HG03442 (cell line): ENCODE data around the gene GOLGA1.
"Not testable (repeated sequence)": the region's sequence is repeated elsewhere in the genome, so short reads cannot be mapped to it uniquely, and the experiment has no call there.

Experiments
- ATAC-seq: cut with Tn5 transposase; IDR thresholded peaks from one replicate; pipeline ENCODE4 v1.9.1; 2021; ENCODE audit warnings: mild to moderate bottlenecking, moderate library complexity; ENCODE audit not compliant: unreplicated experiment

GOLGA1 gene

DNA sequence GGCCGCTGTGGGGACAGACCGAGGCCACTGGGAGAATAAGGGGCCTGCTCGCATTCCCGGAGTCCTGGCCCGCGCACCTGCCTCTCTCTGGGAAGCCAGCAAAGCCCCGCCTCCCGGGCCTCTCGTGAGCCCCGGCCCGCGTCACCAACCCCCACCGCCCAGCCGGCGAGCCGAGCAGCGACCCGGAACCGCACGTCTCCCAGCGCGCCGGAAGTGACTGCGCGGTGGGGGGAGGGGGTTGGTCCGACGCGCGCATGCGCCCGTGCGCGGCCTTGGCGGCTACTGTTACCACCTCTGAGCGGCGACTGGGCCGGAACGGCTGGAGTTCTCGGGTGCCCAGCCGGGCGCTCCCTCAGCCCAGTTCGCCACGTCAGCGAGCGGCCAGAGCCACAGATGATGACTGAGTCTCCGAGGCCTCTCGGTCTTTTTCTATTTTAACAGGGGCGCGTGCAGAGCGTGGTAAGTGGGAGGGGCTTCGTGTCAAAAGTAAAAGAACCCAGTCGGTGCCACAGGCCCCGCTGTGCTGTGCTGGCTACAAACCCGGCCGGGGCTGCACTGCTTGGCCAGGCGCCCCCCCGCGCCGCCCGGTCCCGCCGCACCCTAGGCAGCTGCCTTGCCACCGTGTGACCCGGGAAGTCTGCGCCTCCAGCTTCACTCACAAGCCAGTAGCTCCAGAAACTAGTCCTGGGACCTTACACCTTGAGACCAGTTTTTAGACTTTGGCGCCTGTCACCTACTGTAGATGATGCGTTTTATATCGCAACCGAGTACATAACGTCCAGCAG is at the start of gene GOLGA1:
GOLGA1 (minus strand) TSS at position 190 of the 785 bp plus-strand sequence. CDS start 2,372 bp downstream, outside the sequence.
- ATAC-seq: peak; percentile 75

DNA sequence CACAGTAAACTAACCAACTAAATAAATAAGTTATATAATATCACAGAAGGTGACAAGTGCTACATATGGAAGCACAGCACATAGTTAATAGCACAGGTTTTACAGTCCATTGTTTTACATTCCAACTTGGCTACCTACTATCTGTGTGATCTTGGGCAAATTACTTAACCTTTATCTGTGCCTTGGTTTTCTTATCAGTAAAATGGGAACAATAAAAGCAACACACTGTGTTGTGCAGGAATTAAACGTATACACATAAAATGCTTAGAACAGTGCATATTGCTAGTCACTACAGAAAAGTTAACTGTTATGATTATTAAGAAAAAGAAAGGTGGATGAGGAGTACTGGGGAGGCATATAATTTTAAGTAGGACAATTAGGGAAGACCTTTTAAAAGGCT is 42.8 kb upstream of the GOLGA1 start:
- ATAC-seq: no peak

DNA sequence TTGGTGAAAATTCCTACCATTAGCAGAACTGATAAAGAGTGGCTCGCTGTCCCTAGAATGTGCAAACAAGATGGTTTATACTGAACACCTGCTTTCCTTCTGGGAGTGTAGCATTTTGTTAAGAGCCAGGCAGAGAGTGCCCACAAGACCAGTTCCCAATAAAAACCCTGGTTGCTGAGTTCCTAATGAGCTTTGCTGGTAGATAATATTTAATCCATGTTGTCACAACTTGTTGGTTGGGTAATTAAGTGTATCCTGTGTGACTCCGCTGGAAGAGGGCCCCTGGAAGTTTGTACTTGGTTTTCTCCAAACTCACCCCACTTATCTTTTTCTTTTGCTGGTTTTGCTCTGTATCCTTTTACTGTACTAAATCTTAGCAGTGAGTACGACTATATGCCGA is 39.5 kb upstream of the GOLGA1 start:
- ATAC-seq: no peak

DNA sequence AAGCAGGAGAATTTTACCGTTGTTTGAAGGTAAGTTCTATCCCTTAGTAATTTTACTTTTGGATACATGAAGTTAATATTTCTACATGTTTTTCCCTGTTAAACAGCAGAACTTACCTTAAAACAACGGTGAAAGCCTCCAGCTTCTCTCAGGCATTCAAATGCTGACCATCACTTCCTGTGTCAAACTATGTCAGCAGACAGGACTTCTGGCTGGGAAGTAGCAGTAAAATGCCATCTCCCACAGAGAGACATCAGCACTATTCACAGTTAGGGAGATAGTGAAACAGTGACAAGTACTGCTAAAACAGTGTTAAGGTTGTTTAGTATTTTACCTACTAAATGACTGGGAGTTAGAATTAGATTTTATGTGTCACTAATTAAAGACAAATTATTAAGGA is 34.2 kb upstream of the GOLGA1 start:
- no peak for ATAC-seq

- no peak for ATAC-seq
Measured at GRCh38 chr9:124973807-124974206, 32.9 kb upstream of the GOLGA1 start.

DNA sequence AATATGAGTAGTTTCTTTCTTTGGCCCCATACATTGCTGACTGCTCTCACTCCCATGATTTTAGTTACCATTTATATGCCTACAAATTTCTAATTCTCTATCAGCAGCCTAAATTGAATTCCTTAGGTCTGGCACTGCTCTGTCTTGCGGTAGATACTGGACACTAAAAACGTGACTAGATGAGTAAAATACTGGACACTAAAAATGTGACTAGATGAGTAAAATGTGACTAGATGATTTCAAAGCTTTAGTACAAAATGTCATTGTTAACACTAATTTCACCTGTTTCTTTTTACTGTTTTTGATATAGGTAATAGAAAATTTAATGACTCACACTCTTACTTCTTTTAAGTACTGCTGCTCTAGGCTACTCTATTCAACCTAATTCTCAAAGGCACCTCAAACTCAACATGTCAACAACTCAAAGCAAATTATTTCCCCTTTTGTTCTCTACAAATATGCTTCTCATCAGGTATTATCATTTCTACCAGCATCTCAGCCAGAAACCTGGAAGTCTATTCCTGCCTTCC is 31.4 kb upstream of the GOLGA1 start:
- no peak for ATAC-seq

GRCh38 chr9:124969401-124969800 is 28.5 kb upstream of the GOLGA1 start:
- ATAC-seq: no peak

DNA sequence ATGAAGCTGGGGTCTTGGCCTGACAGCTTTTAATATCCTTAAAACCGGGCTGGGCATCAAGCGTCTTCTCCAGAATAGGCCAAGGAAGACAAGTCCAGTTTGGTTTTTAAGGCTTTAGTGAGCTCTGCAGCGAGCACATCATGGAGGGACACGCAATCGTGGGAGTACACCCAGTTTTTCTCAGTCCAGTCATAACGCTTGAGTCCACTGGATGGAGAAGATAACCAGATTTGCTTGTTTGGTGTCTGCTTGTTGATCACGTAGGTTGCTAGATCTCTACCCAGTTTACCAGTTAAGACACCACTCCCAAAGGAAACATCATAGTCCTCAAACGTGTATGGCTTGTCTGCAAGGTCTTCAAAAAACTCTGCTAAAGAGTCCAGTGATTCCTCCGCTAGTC is 27.4 kb upstream of the GOLGA1 start:
- ATAC-seq: no peak

GRCh38 chr9:124965775-124966568 is 25.1 kb upstream of the GOLGA1 start:
- not testable (repeated sequence) for ATAC-seq

- no peak for ATAC-seq
Measured at GRCh38 chr9:124964604-124965003, 23.7 kb upstream of the GOLGA1 start.

GRCh38 chr9:124964056-124964455 is 23.2 kb upstream of the GOLGA1 start:
- no peak for ATAC-seq

DNA sequence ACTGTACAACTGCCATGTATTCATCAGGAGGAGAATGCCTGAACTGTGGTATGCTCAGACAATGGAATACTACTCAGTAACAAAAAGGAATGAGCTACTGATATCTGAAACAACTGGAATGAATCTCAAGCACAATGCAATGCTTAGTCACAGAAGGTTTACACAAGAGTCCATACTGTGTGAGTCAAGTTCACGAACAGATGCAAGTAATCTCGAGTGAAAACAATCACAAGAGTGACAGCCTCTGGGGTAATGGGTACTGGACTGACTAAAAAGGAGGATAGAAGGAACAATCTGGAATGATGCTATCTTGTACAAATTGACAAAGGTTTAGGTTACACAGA is 19.5 kb upstream of the GOLGA1 start:
- no peak for ATAC-seq

GRCh38 chr9:124959671-124960408 is 19.0 kb upstream of the GOLGA1 start:
- ATAC-seq: not testable (repeated sequence)

GRCh38 chr9:124954255-124954654 is 13.4 kb upstream of the GOLGA1 start:
- ATAC-seq: no peak

DNA sequence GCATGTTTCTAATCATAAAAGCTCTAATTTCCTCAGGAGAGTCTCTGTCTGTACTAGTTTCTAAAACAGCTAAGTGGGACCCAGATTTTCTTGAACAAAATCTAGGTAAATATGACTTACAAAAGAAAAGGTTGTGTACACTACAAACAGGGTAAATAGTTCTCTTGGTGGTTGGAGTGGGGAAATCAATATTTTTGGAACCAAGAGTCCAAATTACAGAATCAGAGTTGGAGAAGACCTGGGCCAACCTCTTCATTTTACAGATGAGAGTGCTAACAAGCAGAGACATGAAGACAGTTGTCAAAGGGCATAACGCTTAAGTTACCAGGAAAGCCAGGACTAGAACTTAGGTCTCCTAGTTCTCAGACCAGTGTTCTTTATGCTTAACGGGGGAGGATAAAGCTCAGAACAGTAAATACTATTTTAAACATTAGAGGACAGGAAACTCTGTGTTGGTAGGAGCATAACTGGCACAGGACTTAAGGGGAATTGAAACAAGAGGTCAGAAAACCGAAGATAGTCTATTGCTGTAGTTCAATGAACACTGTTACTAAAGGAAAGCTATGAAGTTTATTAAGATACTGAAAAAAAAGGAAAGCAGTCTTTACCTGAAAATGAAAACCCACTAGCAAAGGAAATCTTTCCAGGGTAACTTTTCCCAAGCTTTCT is 9.3 kb upstream of the GOLGA1 start:
- ATAC-seq: no peak

DNA sequence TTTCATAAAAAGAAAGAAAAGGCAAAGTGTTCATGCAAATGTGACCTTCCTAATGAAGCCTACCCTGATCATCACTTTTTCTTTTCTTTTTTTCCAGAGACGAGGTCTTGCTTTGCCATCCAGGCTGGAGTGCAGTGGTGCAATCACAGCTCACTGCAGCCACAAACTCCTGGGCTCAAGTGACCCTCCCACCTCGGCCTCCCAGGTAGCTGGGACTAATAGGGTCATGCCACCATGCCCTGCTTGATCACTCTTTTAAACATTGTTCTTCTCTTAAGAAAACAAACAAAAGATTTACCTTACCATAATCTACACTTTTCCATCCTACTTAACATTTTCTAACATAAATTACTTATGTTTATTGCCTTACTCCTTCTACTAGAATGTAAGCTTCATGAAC is 8.5 kb upstream of the GOLGA1 start:
- no peak for ATAC-seq

DNA sequence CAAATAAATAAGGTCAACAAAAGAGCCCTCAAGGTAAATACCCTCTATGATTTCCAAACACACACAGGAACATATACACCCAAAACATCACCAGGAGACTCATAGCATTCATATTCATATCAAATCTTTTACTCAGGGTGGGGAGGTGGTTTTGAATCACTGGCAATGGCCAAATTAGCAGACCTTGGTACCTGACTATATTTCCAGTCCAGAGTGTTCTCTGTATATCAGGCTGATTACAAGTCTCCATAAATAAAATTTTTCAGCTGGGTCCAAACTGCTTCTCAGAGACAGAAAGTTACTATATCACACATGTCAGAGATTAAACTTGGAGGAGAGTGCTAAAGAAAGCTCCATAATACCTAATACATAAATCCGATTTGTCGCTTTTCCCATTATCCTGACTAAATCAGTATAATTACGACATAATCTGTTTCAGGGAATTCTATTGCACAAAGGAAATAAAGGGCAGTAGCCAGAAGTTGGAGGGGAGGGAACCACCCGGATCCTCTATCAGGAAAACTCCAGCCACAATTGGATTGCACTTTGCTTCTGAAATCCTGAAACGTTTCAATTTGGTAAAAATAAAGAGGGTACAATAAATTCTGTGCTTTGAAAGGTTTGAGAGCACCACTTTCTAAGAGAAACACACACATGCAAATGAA is 7.0 kb upstream of the GOLGA1 start:
- ATAC-seq: no peak

- no peak for ATAC-seq
Measured at GRCh38 chr9:124946167-124946566, 5.3 kb upstream of the GOLGA1 start.

GRCh38 chr9:124941679-124942561 is 1.0 kb upstream of the GOLGA1 start:
- peak; percentile 14 for ATAC-seq
